ENCODE data around the gene SCARF1. TPM values are rescaled to one million over a fixed set of nuclear protein-coding genes. Genes with fewer than 3 reads are reported as not detected.

The SCARF1 gene
- total RNA-seq, 1 experiment from 2014 or later = 4.9 TPM

GRCh38 chr17:1625053-1625452 is 20.5 kb downstream of the SCARF1 start:
- ChIA-PET POLR2A (no interaction called here), CTCF (interaction anchor here (1.0 to 8.7 kb wide), 5 partner anchors 9 to 92 kb away, joined by 3 to 240 read pairs (median 3); no protein-coding TSS in a partner anchor)
- H3K9me3 Mint-ChIP-seq = no peaks in the 10 kb centered on the region
- TF ChIP-seq, protein P1, sequence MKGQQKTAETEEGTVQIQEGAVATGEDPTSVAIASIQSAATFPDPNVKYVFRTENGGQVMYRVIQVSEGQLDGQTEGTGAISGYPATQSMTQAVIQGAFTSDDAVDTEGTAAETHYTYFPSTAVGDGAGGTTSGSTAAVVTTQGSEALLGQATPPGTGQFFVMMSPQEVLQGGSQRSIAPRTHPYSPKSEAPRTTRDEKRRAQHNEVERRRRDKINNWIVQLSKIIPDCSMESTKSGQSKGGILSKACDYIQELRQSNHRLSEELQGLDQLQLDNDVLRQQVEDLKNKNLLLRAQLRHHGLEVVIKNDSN (CRISPR knock-in tag; IDR thresholded peaks at IDR 0.05) = no peak
- TF ChIP-seq, protein P2, sequence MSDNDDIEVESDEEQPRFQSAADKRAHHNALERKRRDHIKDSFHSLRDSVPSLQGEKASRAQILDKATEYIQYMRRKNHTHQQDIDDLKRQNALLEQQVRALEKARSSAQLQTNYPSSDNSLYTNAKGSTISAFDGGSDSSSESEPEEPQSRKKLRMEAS (CRISPR knock-in tag; IDR thresholded peaks at IDR 0.05) = no peak
- TF ChIP-seq ZMAT4 (CRISPR knock-in tag; IDR thresholded peaks at IDR 0.05) (no peak), ZNF416 (CRISPR knock-in tag; IDR thresholded peaks at IDR 0.05) (no peak), ZNF317 (CRISPR knock-in tag; IDR thresholded peaks at IDR 0.05; ENCODE audit: borderline replicate concordance, low read depth) (no peak), TEAD1 (CRISPR knock-in tag; IDR thresholded peaks at IDR 0.05) (no peak), ATF1 (CRISPR knock-in tag; IDR thresholded peaks at IDR 0.05) (no peak), E2F4 (CRISPR knock-in tag; IDR thresholded peaks at IDR 0.05; ENCODE audit: borderline replicate concordance, low read depth) (no peak), JAZF1 (CRISPR knock-in tag; IDR thresholded peaks at IDR 0.05) (no peak), ZBTB21 (CRISPR knock-in tag; IDR thresholded peaks at IDR 0.05; ENCODE audit: borderline replicate concordance) (no peak)
- DNase-seq (ENCODE audit: low spot score) (no peak), ATAC-seq (no peak)
- H3K27me3 Mint-ChIP-seq (ENCODE audit: low read depth) = peaks cover 9% of the 10 kb centered on the region
- no peak overlapping the region for H3K27ac Mint-ChIP-seq
- H3K36me3 Mint-ChIP-seq = no peaks in the 10 kb centered on the region
- H3K4me3 Mint-ChIP-seq = no peak overlapping the region
- peaks cover 22% of the 10 kb centered on the region for H3K4me1 Mint-ChIP-seq

GRCh38 chr17:1624650-1625049 is 20.9 kb downstream of the SCARF1 start:
- H3K36me3 Mint-ChIP-seq = no peaks in the 10 kb centered on the region
- H3K27me3 Mint-ChIP-seq (ENCODE audit: low read depth) = peaks cover 5% of the 10 kb centered on the region; the same call in 1 of the 2 replicates
- DNase-seq (ENCODE audit: low spot score) (no peak), ATAC-seq (no peak)
- ChIA-PET POLR2A (no interaction called here), CTCF (interaction anchor here (0.6 to 8.7 kb wide), 5 partner anchors 8 to 91 kb away, joined by 3 to 240 read pairs (median 3); no protein-coding TSS in a partner anchor)
- no peak overlapping the region for H3K4me3 Mint-ChIP-seq
- TF ChIP-seq KAT7 (CRISPR knock-in tag; IDR thresholded peaks at IDR 0.05; ENCODE audit: borderline replicate concordance) (no peak), ZNF219 (CRISPR knock-in tag; IDR thresholded peaks at IDR 0.05; ENCODE audit: borderline replicate concordance) (no peak), ZNF263 (CRISPR knock-in tag; IDR thresholded peaks at IDR 0.05; ENCODE audit: low read depth) (no peak), ZNF121 (CRISPR knock-in tag; IDR thresholded peaks at IDR 0.05) (0 out of 2 replicates have a peak, but pooled peaks have one; percentile 35)
- no peak overlapping the region for H3K27ac Mint-ChIP-seq
- peaks cover 22% of the 10 kb centered on the region for H3K4me1 Mint-ChIP-seq
- no peaks in the 10 kb centered on the region for H3K9me3 Mint-ChIP-seq

DNA sequence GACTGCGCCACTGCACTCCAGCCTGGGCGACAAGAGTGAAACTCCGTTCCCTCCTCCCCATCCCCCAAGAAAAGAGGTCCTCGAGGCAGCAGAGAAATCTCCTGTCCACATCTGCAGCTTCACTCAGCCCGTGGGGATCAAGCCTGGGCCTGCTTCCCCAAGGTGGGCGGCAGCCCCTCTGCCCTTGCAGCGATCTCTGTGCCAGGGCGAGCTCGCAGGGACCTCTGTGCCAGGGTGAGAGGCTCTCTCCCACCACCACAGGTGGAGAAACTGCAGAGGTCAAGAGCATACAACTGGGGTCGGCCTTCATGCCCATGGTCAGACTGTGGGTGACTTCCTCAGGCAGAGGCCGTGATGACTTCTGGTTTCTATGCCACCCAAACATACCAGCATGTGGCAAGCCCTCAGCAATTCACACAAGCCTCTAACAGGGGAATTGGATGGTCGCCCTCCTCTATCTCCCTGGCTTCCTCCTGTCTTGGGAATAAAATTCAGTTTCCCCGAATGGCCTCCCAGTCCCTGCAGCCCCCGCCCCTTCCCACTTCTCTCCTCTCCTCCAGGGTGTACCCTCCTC is 22.4 kb downstream of the SCARF1 start:
- peak overlapping the region; percentile 70; the same call in 1 of the 2 replicates for H3K27ac Mint-ChIP-seq
- H3K9me3 Mint-ChIP-seq = no peaks in the 10 kb centered on the region
- peaks cover 5% of the 10 kb centered on the region; the same call in 1 of the 2 replicates for H3K27me3 Mint-ChIP-seq (ENCODE audit: low read depth)
- TF ChIP-seq CREB1 (CRISPR knock-in tag; IDR thresholded peaks at IDR 0.05) (no peak), RELA (CRISPR knock-in tag; IDR thresholded peaks at IDR 0.05; ENCODE audit: borderline replicate concordance) (no peak), SP1 (CRISPR knock-in tag; conservative IDR thresholded peaks at IDR 0.05) (no peak), ATF3 (CRISPR knock-in tag; conservative IDR thresholded peaks at IDR 0.05) (no peak), JUN (CRISPR knock-in tag; IDR thresholded peaks at IDR 0.05) (no peak), NFATC4 (CRISPR knock-in tag; IDR thresholded peaks at IDR 0.05) (no peak)
- peaks cover 22% of the 10 kb centered on the region for H3K4me1 Mint-ChIP-seq
- ChIA-PET POLR2A (no interaction called here), CTCF (interaction anchor here (1.0 to 2.0 kb wide), 3 partner anchors 26 to 90 kb away, joined by 3 to 9 read pairs (median 6); partner anchors contain the start of gene RILP)
- H3K4me3 Mint-ChIP-seq = no peak overlapping the region
- DNase-seq (ENCODE audit: low spot score) = no peak
- no peaks in the 10 kb centered on the region for H3K36me3 Mint-ChIP-seq
- ATAC-seq = no peak
